Gastroesophageal sphincter (tissue), 3 donors: ENCODE data around the gene EMILIN3.

ENCODE experiments used
- CTCF ChIP-seq, 4 experiments: fragments of 200-600 bp in 2 of 4; fragments of 450-650 bp in 2 of 4; sonication (generic) in 1 of 4; IDR thresholded peaks; one replicate each; pipeline ENCODE4 v1.5.1; 2017 to 2019; ENCODE audit warnings: antibody characterized with exemption in 4 of 4, mild to moderate bottlenecking in 2 of 4, moderate library complexity in 2 of 4
- EP300 ChIP-seq: sonication (generic); formaldehyde crosslinking; IDR thresholded peaks from one replicate; pipeline ENCODE4 v1.6.1; 2017; ENCODE audit warnings: antibody characterized with exemption, mild to moderate bottlenecking
- POLR2A ChIP-seq, 2 donors: fragments of 450-650 bp; IDR thresholded peaks; one replicate each; pipeline ENCODE4 v1.6.1; 2017; ENCODE audit warnings: antibody characterized with exemption in 2 of 2, mild to moderate bottlenecking in 2 of 2, moderate library complexity in 1 of 2
- POLR2AphosphoS5 ChIP-seq: sonication (generic); formaldehyde crosslinking; IDR thresholded peaks from one replicate; pipeline ENCODE4 v1.6.1; 2017; ENCODE audit warnings: antibody characterized with exemption

GRCh38 chr20:41360831-41361756 lies 5.5 kb downstream of the EMILIN3 start:
- TF ChIP-seq POLR2A (IDR thresholded peaks at IDR 0.05) (no peak), CTCF (IDR thresholded peaks at IDR 0.05) (no peak), POLR2AphosphoS5 (no peak), EP300 (no peak)
